ENCODE data around the gene BLACAT1. TPM values are rescaled to one million over a fixed set of nuclear protein-coding genes. Genes with fewer than 3 reads are reported as not detected.

Gene BLACAT1
- total RNA-seq: 3.8 and 3.9 TPM in 2 replicates
- long read RNA-seq, partial matches to known transcripts: 0 of 1 reads
- long read RNA-seq, other reads (novel, unspliced or antisense): 0 of 1 reads

GRCh38 chr1:205455581-205456382 is at the start of gene BLACAT1:
TSS of gene BLACAT1 (minus strand) at chr1:205456045.
- Mint-ChIP-seq H3K27ac (ENCODE audit: unreplicated experiment) (peak within 1 kb of the TSS; percentile 86), H3K27me3 (ENCODE audit: low read depth) (peaks cover 83% of the 10 kb centered on the region), H3K4me3 (peak within 1 kb of the TSS; percentile 91), H3K9me3 (no peaks in the 10 kb centered on the region), H3K4me1 (peaks cover 39% of the 10 kb centered on the region), H3K36me3 (ENCODE audit: low read depth) (no peaks in the 10 kb centered on the region)
- no peak for TF ChIP-seq CTCF (conservative IDR thresholded peaks at IDR 0.05)
- no peak for DNase-seq (ENCODE audit: low read depth, low spot score)

- no peak for DNase-seq (ENCODE audit: low read depth, low spot score)
- Mint-ChIP-seq H3K9me3 (no peaks in the 10 kb centered on the region), H3K4me3 (peak overlapping the region; percentile 87), H3K36me3 (ENCODE audit: low read depth) (no peaks in the 10 kb centered on the region), H3K4me1 (peaks cover 52% of the 10 kb centered on the region), H3K27me3 (ENCODE audit: low read depth) (peaks cover 3% of the 10 kb centered on the region), H3K27ac (ENCODE audit: unreplicated experiment) (no peak overlapping the region)
- peak; percentile 28 for TF ChIP-seq CTCF (conservative IDR thresholded peaks at IDR 0.05)
These were observed 49.4 kb upstream of the BLACAT1 start for GRCh38 chr1:205505076-205505729.

- no peaks in the 10 kb centered on the region for H3K36me3 Mint-ChIP-seq (ENCODE audit: low read depth)
- DNase-seq (ENCODE audit: low read depth, low spot score): peak; percentile 45
- peaks cover 52% of the 10 kb centered on the region for H3K4me1 Mint-ChIP-seq
- TF ChIP-seq CTCF (conservative IDR thresholded peaks at IDR 0.05): no peak
- no peaks in the 10 kb centered on the region for H3K9me3 Mint-ChIP-seq
- peaks cover 3% of the 10 kb centered on the region for H3K27me3 Mint-ChIP-seq (ENCODE audit: low read depth)
- H3K4me3 Mint-ChIP-seq: peak within 1 kb of the TSS; percentile 87
- no peak within 1 kb of the TSS for H3K27ac Mint-ChIP-seq (ENCODE audit: unreplicated experiment)
These were observed 48.6 kb upstream of the BLACAT1 start, which contains the start of gene CDK18 for GRCh38 chr1:205504311-205505075. TSS of gene CDK18 (plus strand) at chr1:205504669. CDS start at chr1:205523168, 18,499 bp downstream.

GRCh38 chr1:205502992-205503391 is 47.1 kb upstream of the BLACAT1 start:
- H3K27ac Mint-ChIP-seq (ENCODE audit: unreplicated experiment): no peak overlapping the region
- peak overlapping the region; percentile 42 for H3K4me3 Mint-ChIP-seq
- peaks cover 3% of the 10 kb centered on the region for H3K27me3 Mint-ChIP-seq (ENCODE audit: low read depth)
- TF ChIP-seq CTCF (conservative IDR thresholded peaks at IDR 0.05): no peak
- no peaks in the 10 kb centered on the region for H3K9me3 Mint-ChIP-seq
- no peak for DNase-seq (ENCODE audit: low read depth, low spot score)
- no peaks in the 10 kb centered on the region for H3K36me3 Mint-ChIP-seq (ENCODE audit: low read depth)
- peaks cover 50% of the 10 kb centered on the region for H3K4me1 Mint-ChIP-seq

GRCh38 chr1:205502111-205502810 is 46.4 kb upstream of the BLACAT1 start:
- Mint-ChIP-seq H3K27me3 (ENCODE audit: low read depth) (peaks cover 3% of the 10 kb centered on the region), H3K9me3 (no peaks in the 10 kb centered on the region), H3K4me3 (peak overlapping the region; percentile 42), H3K4me1 (peaks cover 45% of the 10 kb centered on the region), H3K36me3 (ENCODE audit: low read depth) (no peaks in the 10 kb centered on the region), H3K27ac (ENCODE audit: unreplicated experiment) (no peak overlapping the region)
- DNase-seq (ENCODE audit: low read depth, low spot score): no peak
- no peak for TF ChIP-seq CTCF (conservative IDR thresholded peaks at IDR 0.05)

Measured in neural crest cell (in vitro differentiated cells).